Vagina (tissue), 2 donors: ENCODE results near the gene TLNRD1. TPM values are rescaled to one million over a fixed set of nuclear protein-coding genes. Genes with fewer than 3 reads are reported as not detected.

Experiments
- DNase-seq, 2 donors: peaks; one replicate each; pipeline ENCODE4 v3.0.0-alpha.2; 2017; ENCODE audit errors: extremely low spot score in 2 of 2
- H3K27ac ChIP-seq: fragments of 200-600 bp; sonication (generic); one replicate; pipeline ENCODE4 v1.5.1; 2019
- H3K27me3 ChIP-seq: fragments of 200-600 bp; sonication (generic); one replicate; pipeline ENCODE4 v1.5.1; 2019
- H3K36me3 ChIP-seq, 2 donors: fragments of 200-600 bp; sonication (generic); one replicate each; pipeline ENCODE4 v1.5.1; 2017 to 2019
- H3K4me1 ChIP-seq: fragments of 200-600 bp; sonication (generic); one replicate; pipeline ENCODE4 v1.5.1; 2019
- H3K4me3 ChIP-seq, 2 donors: fragments of 200-600 bp; sonication (generic); 1 replicate in 1 of 2; 2 replicates in 1 of 2; pipeline ENCODE4 v1.5.1; 2016 to 2019
- H3K9me3 ChIP-seq: fragments of 200-600 bp; sonication (generic); one replicate; pipeline ENCODE4 v1.5.1; 2019
- POLR2A ChIP-seq, 2 donors: fragments of 450-650 bp; IDR thresholded peaks; one replicate each; pipeline ENCODE4 v1.6.1; 2017; ENCODE audit warnings: antibody characterized with exemption in 2 of 2, mild to moderate bottlenecking in 2 of 2, moderate library complexity in 2 of 2
- POLR2AphosphoS5 ChIP-seq, 2 donors: sonication (generic); formaldehyde crosslinking; IDR thresholded peaks; one replicate each; pipeline ENCODE4 v1.9.0; 2017; ENCODE audit warnings: antibody characterized with exemption in 2 of 2, mild to moderate bottlenecking in 2 of 2, low read depth in 1 of 2; ENCODE audit not compliant: insufficient read depth in 1 of 2
- intact Hi-C: fragments of 100-400 bp; cut with DNase I; formaldehyde crosslinking; loops from one replicate; pipeline ENCODE4 v1.15.1; 2023
- total RNA-seq: library from RNA; depleted of rRNA; stranded (reverse); fragments of >200 nt; gene quantifications from one replicate; pipeline ENCODE4 v1.2.3, GENCODE V29; 2016
- TF ChIP-seq, protein P1 (sequence below), 3 experiments: fragments of 450-650 bp in 2 of 3; fragments of 200-600 bp in 1 of 3; sonication (generic) in 1 of 3; IDR thresholded peaks; one replicate each; pipeline ENCODE4 v1.5.1; 2017 to 2019; ENCODE audit warnings: antibody characterized with exemption in 3 of 3, mild to moderate bottlenecking in 2 of 3, moderate library complexity in 2 of 3

TLNRD1 gene
- total RNA-seq, 1 donor from 2014 or later = 28.0 TPM

DNA sequence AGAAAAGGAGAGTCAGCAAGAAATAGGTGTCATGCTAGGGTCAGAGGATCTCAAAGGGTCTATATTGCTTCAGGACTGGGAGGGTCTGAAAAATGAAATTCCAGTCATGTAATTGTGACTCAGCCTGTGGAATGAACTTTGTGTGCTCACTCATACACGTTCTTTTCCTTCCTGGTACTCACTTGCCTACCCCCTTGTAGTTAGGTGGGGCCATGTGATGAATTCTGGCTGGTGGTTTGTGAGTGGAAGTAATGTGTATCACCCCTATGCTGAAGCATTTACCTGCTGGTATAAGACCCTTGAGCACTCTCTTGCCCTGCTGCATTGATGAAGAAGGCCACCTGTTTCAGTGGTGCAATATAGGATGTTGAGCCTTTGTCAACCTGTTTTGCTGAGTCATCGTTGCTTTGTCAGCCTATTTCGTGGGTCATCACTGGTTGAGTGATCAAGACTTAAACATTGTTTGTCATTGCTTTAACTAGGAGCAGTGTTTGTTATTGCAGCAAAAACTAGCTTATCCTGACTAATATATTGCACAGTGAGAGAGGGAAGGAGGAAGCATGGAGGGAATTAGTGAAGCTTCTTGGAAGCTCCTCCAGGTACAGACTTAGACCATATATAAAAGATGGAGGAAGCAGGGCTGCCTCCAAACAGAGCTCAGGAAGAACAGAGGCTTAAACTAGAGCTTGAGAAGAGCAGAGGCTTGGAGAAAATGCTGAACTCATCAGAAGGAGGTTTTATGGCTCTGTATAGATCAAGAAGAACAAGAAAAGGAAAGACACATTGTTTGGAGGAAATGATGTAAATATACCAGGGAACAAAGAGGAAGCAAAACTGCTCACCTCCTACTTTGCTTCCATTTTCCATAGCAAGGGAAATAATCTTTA is 28.9 kb downstream of the TLNRD1 start:
- no peak for TF ChIP-seq POLR2A (IDR thresholded peaks at IDR 0.05)
- TF ChIP-seq POLR2AphosphoS5 (IDR thresholded peaks at IDR 0.05; ENCODE audit: insufficient read depth in 1 of 2, low read depth in 1 of 2) = no peak
- TF ChIP-seq, protein P1, sequence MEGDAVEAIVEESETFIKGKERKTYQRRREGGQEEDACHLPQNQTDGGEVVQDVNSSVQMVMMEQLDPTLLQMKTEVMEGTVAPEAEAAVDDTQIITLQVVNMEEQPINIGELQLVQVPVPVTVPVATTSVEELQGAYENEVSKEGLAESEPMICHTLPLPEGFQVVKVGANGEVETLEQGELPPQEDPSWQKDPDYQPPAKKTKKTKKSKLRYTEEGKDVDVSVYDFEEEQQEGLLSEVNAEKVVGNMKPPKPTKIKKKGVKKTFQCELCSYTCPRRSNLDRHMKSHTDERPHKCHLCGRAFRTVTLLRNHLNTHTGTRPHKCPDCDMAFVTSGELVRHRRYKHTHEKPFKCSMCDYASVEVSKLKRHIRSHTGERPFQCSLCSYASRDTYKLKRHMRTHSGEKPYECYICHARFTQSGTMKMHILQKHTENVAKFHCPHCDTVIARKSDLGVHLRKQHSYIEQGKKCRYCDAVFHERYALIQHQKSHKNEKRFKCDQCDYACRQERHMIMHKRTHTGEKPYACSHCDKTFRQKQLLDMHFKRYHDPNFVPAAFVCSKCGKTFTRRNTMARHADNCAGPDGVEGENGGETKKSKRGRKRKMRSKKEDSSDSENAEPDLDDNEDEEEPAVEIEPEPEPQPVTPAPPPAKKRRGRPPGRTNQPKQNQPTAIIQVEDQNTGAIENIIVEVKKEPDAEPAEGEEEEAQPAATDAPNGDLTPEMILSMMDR (IDR thresholded peaks at IDR 0.05) = no peak
- intact Hi-C loops = no loop called here
- H3K27me3 ChIP-seq = no peaks in the 10 kb centered on the region
- H3K4me1 ChIP-seq = peaks cover 9% of the 10 kb centered on the region
- H3K4me3 ChIP-seq = no peak overlapping the region
- DNase-seq = peak in 1 of 2 donors; percentile 65
- H3K27ac ChIP-seq = no peak overlapping the region
- no peaks in the 10 kb centered on the region for H3K36me3 ChIP-seq
- H3K9me3 ChIP-seq = no peaks in the 10 kb centered on the region

DNA sequence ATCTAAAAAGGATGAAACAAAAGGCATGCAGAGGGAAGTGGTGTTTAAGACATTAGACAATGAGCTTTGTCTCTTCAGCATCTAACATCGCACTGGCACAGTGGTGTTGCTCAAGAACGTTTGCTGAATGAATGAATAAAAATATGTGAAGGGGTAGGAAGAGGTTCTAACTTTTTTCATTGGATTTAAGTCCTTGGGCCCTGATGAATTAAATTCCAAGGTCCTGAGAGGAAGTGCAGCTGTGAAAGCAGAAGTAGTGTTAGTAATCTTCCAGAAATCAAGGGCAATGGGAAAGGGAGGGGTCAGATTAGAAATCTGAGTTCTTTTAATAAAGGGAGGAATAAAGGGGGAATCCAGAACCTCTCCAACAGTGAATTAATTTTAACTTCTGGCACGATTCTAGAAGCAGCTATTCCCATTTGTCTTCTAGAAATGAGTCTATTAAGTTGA is 29.6 kb downstream of the TLNRD1 start:
- no peak for TF ChIP-seq POLR2AphosphoS5 (IDR thresholded peaks at IDR 0.05; ENCODE audit: insufficient read depth in 1 of 2, low read depth in 1 of 2)
- no peak for TF ChIP-seq POLR2A (IDR thresholded peaks at IDR 0.05)
- TF ChIP-seq, protein P1 (IDR thresholded peaks at IDR 0.05) = no peak
- H3K27ac ChIP-seq = no peak overlapping the region
- no peaks in the 10 kb centered on the region for H3K27me3 ChIP-seq
- no peaks in the 10 kb centered on the region for H3K9me3 ChIP-seq
- H3K36me3 ChIP-seq = no peaks in the 10 kb centered on the region
- H3K4me1 ChIP-seq = peaks cover 4% of the 10 kb centered on the region
- no peak overlapping the region for H3K4me3 ChIP-seq
- DNase-seq = no peak
- intact Hi-C loops = no loop called here

DNA sequence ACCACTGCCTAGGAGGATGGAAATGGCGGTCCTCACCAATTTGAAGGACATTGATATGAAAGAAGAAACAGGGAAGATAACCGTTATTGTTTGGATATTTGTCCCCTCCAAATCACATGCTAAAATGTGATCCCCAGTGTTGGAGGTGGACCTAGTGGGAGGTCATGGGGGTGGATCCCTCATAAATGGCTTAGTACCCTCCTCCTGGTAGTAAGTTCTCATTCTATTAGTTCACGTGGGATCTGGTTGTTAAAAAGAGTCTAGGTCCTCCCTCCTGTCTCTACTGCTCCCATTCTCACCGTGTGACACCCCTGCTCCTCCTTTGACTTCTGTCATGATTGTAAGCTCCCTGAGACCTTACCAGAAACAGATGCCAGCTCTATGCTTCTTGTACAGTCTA is 30.5 kb downstream of the TLNRD1 start:
- TF ChIP-seq, protein P1 (IDR thresholded peaks at IDR 0.05) = no peak
- TF ChIP-seq POLR2AphosphoS5 (IDR thresholded peaks at IDR 0.05; ENCODE audit: insufficient read depth in 1 of 2, low read depth in 1 of 2) (no peak), POLR2A (IDR thresholded peaks at IDR 0.05) (no peak)

GRCh38 chr15:81032355-81032754 is 31.6 kb downstream of the TLNRD1 start:
- Histone ChIP-seq H3K27me3 (no peaks in the 10 kb centered on the region), H3K4me1 (peaks cover 4% of the 10 kb centered on the region), H3K9me3 (no peaks in the 10 kb centered on the region), H3K4me3 (no peak overlapping the region), H3K36me3 (no peaks in the 10 kb centered on the region), H3K27ac (no peak overlapping the region)
- intact Hi-C loops = no loop called here
- no peak for TF ChIP-seq POLR2A (IDR thresholded peaks at IDR 0.05)
- TF ChIP-seq, protein P1 (IDR thresholded peaks at IDR 0.05) = no peak
- no peak for TF ChIP-seq POLR2AphosphoS5 (IDR thresholded peaks at IDR 0.05; ENCODE audit: insufficient read depth in 1 of 2, low read depth in 1 of 2)
- peak; percentile 14 to 32 for DNase-seq

More for the DNA sequence above, 30.5 kb downstream of the TLNRD1 start:
- no peak overlapping the region for H3K27ac ChIP-seq
- H3K4me1 ChIP-seq = peaks cover 4% of the 10 kb centered on the region
- peak; percentile 13 to 25 for DNase-seq
- H3K9me3 ChIP-seq = no peaks in the 10 kb centered on the region
- intact Hi-C loops = no loop called here
- no peaks in the 10 kb centered on the region for H3K27me3 ChIP-seq
- H3K36me3 ChIP-seq = no peaks in the 10 kb centered on the region
- H3K4me3 ChIP-seq = no peak overlapping the region

DNA sequence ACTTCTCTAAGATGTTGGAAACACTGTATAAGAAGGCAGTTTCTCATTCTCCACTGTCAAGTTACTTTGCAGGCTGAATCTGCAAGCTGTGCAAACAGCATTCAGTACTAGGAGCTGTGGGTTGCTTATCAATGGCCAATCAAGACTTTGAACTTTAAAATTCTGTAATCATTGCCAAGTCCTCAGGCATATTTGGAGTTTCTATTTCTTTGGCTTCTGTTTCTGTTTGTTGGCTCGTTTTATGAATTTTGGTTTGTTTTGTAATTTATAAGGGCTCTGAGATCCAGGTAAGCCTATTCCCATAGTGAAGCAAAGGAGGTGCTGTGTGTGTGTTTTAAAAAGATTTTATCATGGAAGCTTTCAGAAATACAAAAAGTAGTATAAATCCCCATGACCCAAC is 32.1 kb downstream of the TLNRD1 start:
- Histone ChIP-seq H3K4me3 (no peak overlapping the region), H3K4me1 (peaks cover 4% of the 10 kb centered on the region), H3K36me3 (no peaks in the 10 kb centered on the region), H3K27ac (no peak overlapping the region), H3K9me3 (no peaks in the 10 kb centered on the region), H3K27me3 (no peaks in the 10 kb centered on the region)
- TF ChIP-seq POLR2A (IDR thresholded peaks at IDR 0.05) = no peak
- TF ChIP-seq, protein P1 (IDR thresholded peaks at IDR 0.05) = no peak
- TF ChIP-seq POLR2AphosphoS5 (IDR thresholded peaks at IDR 0.05; ENCODE audit: insufficient read depth in 1 of 2, low read depth in 1 of 2) = no peak
- DNase-seq = no peak
- intact Hi-C loops = no loop called here
